GM23338 (cell line): ENCODE measurements around the gene MYOCD. TPM values are rescaled to one million over a fixed set of nuclear protein-coding genes. Genes with fewer than 3 reads are reported as not detected.

Source experiments
- ETS1 ChIP-seq: IDR thresholded peaks from 2 replicates; pipeline ENCODE4 v1.6.1; 2016; ENCODE audit warnings: antibody characterized with exemption
- EZH2 ChIP-seq: fragments of 200-600 bp; sonication (generic); IDR thresholded peaks from one replicate; pipeline ENCODE4 v1.8.0; 2017; ENCODE audit warnings: antibody characterized with exemption, mild to moderate bottlenecking, low read depth; ENCODE audit not compliant: unreplicated experiment
- JUNB ChIP-seq: IDR thresholded peaks from one replicate; pipeline ENCODE4 v1.6.1; 2016; ENCODE audit warnings: antibody characterized with exemption; ENCODE audit not compliant: unreplicated experiment
- NANOG ChIP-seq: IDR thresholded peaks from 2 replicates; pipeline ENCODE4 v1.6.1; 2016; ENCODE audit warnings: antibody characterized with exemption, borderline replicate concordance
- POLR2AphosphoS5 ChIP-seq: IDR thresholded peaks from 2 replicates; pipeline ENCODE4 v1.6.1; 2016; ENCODE audit warnings: antibody characterized with exemption, low read depth
- REST ChIP-seq: IDR thresholded peaks from one replicate; pipeline ENCODE4 v1.6.1; 2018; ENCODE audit warnings: antibody characterized with exemption; ENCODE audit not compliant: unreplicated experiment
- STAT1 ChIP-seq: IDR thresholded peaks from one replicate; pipeline ENCODE4 v1.6.1; 2016; ENCODE audit warnings: antibody characterized with exemption; ENCODE audit not compliant: unreplicated experiment
- ZNF462 ChIP-seq: fragments of 250-450 bp; sonication (Bioruptor Pico); IDR thresholded peaks from 2 replicates; pipeline ENCODE4 v1.5.0; 2020; ENCODE audit warnings: mild to moderate bottlenecking, moderate library complexity
- polyA plus RNA-seq: library from polyadenylated mRNA; unstranded; fragments of >200 nt; fragmentation: Nextera tagmentation; extraction: Ambion mirVana; gene quantifications from 2 replicates; pipeline ENCODE4 v1.2.1, GENCODE V29; 2016
- total RNA-seq: library from RNA; depleted of rRNA; stranded (reverse); fragments of >200 nt; shearing (Covaris generic); gene quantifications from 2 replicates; pipeline ENCODE4 v1.2.3, GENCODE V29; 2014
- TF ChIP-seq, protein P1 (sequence below), 2 experiments: fragments of 200-600 bp in 1 of 2; sonication (generic) in 1 of 2; conservative IDR thresholded peaks; 2 replicates each; pipeline versions ENCODE4 v1.5.1 to v1.6.1; 2016 to 2017; ENCODE audit warnings: antibody characterized with exemption in 2 of 2, low read depth in 2 of 2, mild to moderate bottlenecking in 2 of 2, moderate library complexity in 1 of 2

MYOCD gene
- total and polyA plus RNA-seq, 2 experiments from 2014 or later = 0.80 to 2.4 TPM

DNA sequence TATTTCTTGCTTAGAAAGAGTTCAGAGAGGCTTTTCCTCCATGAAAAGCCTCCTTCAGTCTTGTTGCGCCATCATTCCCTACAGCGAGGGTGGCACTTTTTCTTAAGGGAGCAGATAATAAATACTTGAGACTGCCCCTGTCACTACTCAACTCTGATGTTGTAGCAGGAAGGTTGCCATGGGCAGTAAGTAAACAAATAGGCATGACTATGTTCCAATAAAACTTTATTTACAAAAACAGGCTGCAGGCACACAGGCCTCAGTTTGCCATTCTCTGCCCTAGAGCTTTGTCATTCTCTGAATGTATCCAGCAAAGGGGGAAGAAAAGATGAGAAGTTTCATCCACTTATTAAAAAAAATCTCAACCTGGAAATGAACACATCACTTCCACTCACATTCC, 60.4 kb downstream of the MYOCD start (continued):
- TF ChIP-seq ZNF462 (CRISPR knock-in tag) = no peak
- no peak for TF ChIP-seq REST
- TF ChIP-seq ETS1 = no peak
- TF ChIP-seq POLR2AphosphoS5 = no peak
- no peak for TF ChIP-seq NANOG
- no peak for TF ChIP-seq JUNB
- no peak for TF ChIP-seq EZH2
- TF ChIP-seq, protein P1, sequence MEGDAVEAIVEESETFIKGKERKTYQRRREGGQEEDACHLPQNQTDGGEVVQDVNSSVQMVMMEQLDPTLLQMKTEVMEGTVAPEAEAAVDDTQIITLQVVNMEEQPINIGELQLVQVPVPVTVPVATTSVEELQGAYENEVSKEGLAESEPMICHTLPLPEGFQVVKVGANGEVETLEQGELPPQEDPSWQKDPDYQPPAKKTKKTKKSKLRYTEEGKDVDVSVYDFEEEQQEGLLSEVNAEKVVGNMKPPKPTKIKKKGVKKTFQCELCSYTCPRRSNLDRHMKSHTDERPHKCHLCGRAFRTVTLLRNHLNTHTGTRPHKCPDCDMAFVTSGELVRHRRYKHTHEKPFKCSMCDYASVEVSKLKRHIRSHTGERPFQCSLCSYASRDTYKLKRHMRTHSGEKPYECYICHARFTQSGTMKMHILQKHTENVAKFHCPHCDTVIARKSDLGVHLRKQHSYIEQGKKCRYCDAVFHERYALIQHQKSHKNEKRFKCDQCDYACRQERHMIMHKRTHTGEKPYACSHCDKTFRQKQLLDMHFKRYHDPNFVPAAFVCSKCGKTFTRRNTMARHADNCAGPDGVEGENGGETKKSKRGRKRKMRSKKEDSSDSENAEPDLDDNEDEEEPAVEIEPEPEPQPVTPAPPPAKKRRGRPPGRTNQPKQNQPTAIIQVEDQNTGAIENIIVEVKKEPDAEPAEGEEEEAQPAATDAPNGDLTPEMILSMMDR (conservative IDR thresholded peaks at IDR 0.05; ENCODE audit: low read depth in 2 of 2) = no peak
- TF ChIP-seq STAT1 = no peak
